ENCODE data around the gene HABP4. TPM values are rescaled to one million over a fixed set of nuclear protein-coding genes. Genes with fewer than 3 reads are reported as not detected.

Gene HABP4, protein sequence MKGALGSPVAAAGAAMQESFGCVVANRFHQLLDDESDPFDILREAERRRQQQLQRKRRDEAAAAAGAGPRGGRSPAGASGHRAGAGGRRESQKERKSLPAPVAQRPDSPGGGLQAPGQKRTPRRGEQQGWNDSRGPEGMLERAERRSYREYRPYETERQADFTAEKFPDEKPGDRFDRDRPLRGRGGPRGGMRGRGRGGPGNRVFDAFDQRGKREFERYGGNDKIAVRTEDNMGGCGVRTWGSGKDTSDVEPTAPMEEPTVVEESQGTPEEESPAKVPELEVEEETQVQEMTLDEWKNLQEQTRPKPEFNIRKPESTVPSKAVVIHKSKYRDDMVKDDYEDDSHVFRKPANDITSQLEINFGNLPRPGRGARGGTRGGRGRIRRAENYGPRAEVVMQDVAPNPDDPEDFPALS
- 14.8 to 16.5 TPM (median 15.3 TPM) in 5 replicates for total RNA-seq (2022; extraction: Qiagen RNA extraction)

DNA sequence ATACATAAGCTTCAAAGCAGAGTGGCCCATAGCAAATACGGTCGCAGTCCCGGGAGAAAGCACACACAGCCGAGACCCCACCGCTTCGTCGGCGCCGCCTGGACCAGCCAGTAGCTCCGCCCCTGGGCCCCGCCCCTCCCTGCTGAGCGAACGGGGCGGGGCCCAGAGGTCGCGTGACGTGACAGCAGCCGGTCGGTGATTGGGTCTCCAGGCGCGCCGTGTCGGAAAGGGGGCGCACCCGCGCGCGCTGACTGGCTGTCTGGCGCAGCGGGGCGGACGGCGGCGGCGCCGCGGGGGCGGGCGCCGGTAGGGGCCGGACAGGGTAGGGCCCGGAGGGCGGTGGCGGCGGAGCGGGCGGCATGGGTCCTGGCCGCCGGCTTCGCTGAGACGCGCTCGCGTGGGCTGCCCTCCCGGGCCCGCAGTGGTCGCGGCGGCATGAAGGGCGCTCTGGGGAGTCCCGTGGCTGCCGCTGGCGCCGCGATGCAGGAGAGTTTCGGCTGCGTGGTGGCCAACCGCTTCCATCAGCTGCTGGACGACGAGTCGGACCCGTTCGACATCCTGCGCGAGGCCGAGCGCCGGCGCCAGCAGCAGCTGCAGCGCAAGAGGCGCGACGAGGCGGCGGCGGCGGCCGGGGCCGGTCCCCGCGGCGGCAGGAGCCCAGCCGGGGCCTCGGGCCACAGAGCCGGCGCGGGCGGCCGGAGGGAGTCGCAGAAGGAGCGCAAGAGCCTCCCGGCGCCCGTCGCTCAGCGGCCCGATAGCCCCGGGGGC is at the start of gene HABP4:
HABP4 (plus strand) TSS at position 325 of the 768 bp plus-strand sequence; CDS start at position 436, 111 bp downstream.

DNA sequence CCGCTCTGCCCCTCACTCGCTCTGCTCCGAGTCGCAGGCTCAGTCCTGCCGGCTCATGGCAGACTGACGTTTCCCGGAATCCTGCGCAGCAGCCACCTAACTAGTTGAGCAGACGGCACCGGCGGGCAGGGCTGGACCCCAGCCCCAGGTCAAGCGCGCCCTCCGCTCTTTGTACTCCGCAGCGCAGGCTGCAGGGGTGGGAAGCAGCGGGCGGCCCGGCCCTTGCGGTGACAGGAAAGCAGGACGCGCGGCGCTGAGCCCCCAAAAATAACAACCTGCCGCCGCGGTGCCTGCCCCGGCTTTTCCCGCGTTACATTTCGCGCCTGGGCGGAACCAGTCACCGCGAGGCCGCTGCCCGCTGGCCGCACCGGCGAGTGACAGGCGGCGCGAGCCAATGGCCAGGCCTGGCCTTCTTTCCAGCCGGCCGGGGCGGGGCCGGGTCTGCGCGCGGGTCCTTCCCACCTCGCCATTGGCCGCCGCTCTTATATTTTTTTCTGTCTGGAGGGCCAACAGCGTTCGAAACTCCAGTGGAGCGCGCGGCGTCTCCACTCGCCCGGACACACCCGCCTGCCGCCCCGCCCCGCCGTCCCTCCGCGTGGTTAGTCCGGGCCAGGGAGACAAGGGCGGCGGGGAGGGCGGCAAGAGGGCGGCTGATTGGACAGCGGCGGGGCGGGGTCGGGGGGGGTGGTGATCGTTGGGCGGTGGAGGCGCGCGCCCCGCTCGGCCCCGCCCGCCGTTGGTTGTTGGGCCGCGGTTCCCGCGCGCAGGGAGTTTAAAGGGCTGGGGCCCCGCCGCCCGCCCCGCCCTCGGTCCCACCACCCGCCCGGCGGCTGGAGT is 31.7 kb upstream of the HABP4 start, which contains the start of gene ZNF367:
ZNF367 (minus strand) TSS at position 288 of the 837 bp plus-strand sequence. CDS start 338 bp downstream, outside the sequence.

Other genes starting within 250 kb of the HABP4 start
- gene HSD17B3, start 148.0 kb upstream of the HABP4 start, total RNA-seq (2022; extraction: Qiagen RNA extraction) = 0.20 TPM in 2 of 5 replicates, not detected in the others
- gene SLC35D2, start 66.5 kb upstream of the HABP4 start, total RNA-seq (2022; extraction: Qiagen RNA extraction) = 17.7 to 21.2 TPM (median 20.7 TPM) in 5 replicates
- gene ZNF367, start 31.8 kb upstream of the HABP4 start, total RNA-seq (2022; extraction: Qiagen RNA extraction) = 4.9 to 6.0 TPM (median 5.2 TPM) in 5 replicates
- 11.4 to 17.4 TPM (median 13.7 TPM) in 5 replicates for gene CDC14B, start 169.7 kb downstream of the HABP4 start, total RNA-seq (2022; extraction: Qiagen RNA extraction)
- 14.3 to 18.8 TPM (median 17.5 TPM) in 5 replicates for gene PRXL2C, start 205.1 kb downstream of the HABP4 start, total RNA-seq (2022; extraction: Qiagen RNA extraction)